Measurements from ENCODE around the gene NOS1. TPM values are rescaled to one million over a fixed set of nuclear protein-coding genes. Genes with fewer than 3 reads are reported as not detected.

Gene NOS1
- total and polyA plus RNA-seq, 2 of the 8 experiments (the other 6 are each of a cell fraction or from before 2014, with no cell fraction given): 1.5 to 2.0 TPM

- H2BK5ac ChIP-seq (ENCODE audit: low read depth, low read length): no peak overlapping the region
- no peak overlapping the region for H3K27ac ChIP-seq (ENCODE audit: low read depth, low read length)
- H4K5ac ChIP-seq (ENCODE audit: insufficient read length, low read depth, low read length): no peak overlapping the region
- no peaks in the 10 kb centered on the region for H3K27me3 ChIP-seq (replicated peaks in 1 of 4; ENCODE audit: control insufficient read depth in 3 of 4, extremely low read depth in 1 of 4, insufficient read depth in 3 of 4, low read length in 3 of 4)
- no peaks in the 10 kb centered on the region for H4K20me1 ChIP-seq (replicated peaks in 1 of 2; ENCODE audit: control insufficient read depth in 1 of 2, insufficient read depth in 2 of 2, low read length in 2 of 2)
- no peak overlapping the region for H3K4me2 ChIP-seq (ENCODE audit: insufficient read depth in 1 of 2, low read depth in 2 of 2, low read length in 2 of 2)
- peaks cover 3 to 9% of the 10 kb centered on the region in 2 experiments; a peak in 2 of 4 replicates for H3K9me3 ChIP-seq (ENCODE audit: insufficient read depth in 2 of 2, low read depth in 1 of 2, low read length in 1 of 2)
- no peak overlapping the region for H2AK5ac ChIP-seq (ENCODE audit: low read depth, low read length)
- peaks cover 0 to 3% (median 0%) of the 10 kb centered on the region in 4 experiments; a peak in 3 of 7 replicates for H3K4me1 ChIP-seq (replicated peaks in 1 of 4; ENCODE audit: control insufficient read depth in 3 of 4, insufficient read depth in 4 of 4, low read length in 3 of 4)
- H3K18ac ChIP-seq (ENCODE audit: extremely low read depth, low read length): no peak overlapping the region
- no peak overlapping the region for H4K8ac ChIP-seq (ENCODE audit: extremely low read depth, insufficient read depth, low read length)
- no peak for DNase-seq (ENCODE audit: low read depth in 1 of 2, low spot score in 2 of 2)
- H3K23ac ChIP-seq (ENCODE audit: insufficient read length): no peak overlapping the region
- no peaks in the 10 kb centered on the region for H3K79me1 ChIP-seq (ENCODE audit: low read depth, low read length)
- no peaks in the 10 kb centered on the region for H3K36me3 ChIP-seq (ENCODE audit: control insufficient read depth in 2 of 4, insufficient read depth in 4 of 4, low read length in 3 of 4)
- no peaks in the 10 kb centered on the region for H3K79me2 ChIP-seq (ENCODE audit: control insufficient read depth in 1 of 2, insufficient read depth in 2 of 2, low read length in 2 of 2)
- no peak for FAIRE-seq
- no peak overlapping the region for H2BK12ac ChIP-seq (ENCODE audit: low read depth, low read length)
- CTCF ChIA-PET (ENCODE audit: partially characterized antibody): no interaction called here
- POLR2A ChIA-PET (ENCODE audit: partially characterized antibody): no interaction called here
- no peak overlapping the region for H4K91ac ChIP-seq (replicated peaks; ENCODE audit: insufficient read length, low read length)
- H3K14ac ChIP-seq (ENCODE audit: insufficient read length): no peak overlapping the region
- no peaks in the 10 kb centered on the region for H3K23me2 ChIP-seq (ENCODE audit: low read depth, low read length)
- H3K56ac ChIP-seq (replicated peaks; ENCODE audit: insufficient read length, low read depth, low read length): no peak overlapping the region
- no peak overlapping the region for H3K4ac ChIP-seq (replicated peaks; ENCODE audit: insufficient read length, low read depth, low read length)
- no peak overlapping the region for H2BK20ac ChIP-seq (ENCODE audit: low read length)
- H3K4me3 ChIP-seq (ENCODE audit: extremely low read depth in 1 of 4, insufficient read depth in 2 of 4, low read depth in 3 of 4, low read length in 4 of 4): no peak overlapping the region
- no peak overlapping the region for H2AFZ ChIP-seq (ENCODE audit: low read length)
- 92% methylated on average over 1 of the region's 1 CpG; no CpG with 5 or more reads in 1 of the 2 experiments for WGBS, 2 experiments (ENCODE audit: extremely low coverage in 1 of 2, insufficient coverage in 1 of 2, insufficient read length in 1 of 2, insufficient replicate concordance in 2 of 2, low coverage in 1 of 2, low lambda C conversion rate in 2 of 2, missing lambda C conversion rate in 1 of 2)
- no peak overlapping the region for H2BK15ac ChIP-seq (ENCODE audit: low read length)
- no peak overlapping the region for H3K9ac ChIP-seq (replicated peaks in 1 of 4; ENCODE audit: extremely low read depth in 1 of 4, low read depth in 3 of 4, low read length in 3 of 4)
- no peak overlapping the region for H2BK120ac ChIP-seq (replicated peaks; ENCODE audit: low read depth, low read length)
- TF ChIP-seq POLR2A (IDR thresholded peaks at IDR 0.05; ENCODE audit: control extremely low read depth in 1 of 2, low read depth in 2 of 2, low read length in 2 of 2) (no peak), SIRT6 (IDR thresholded peaks at IDR 0.05; ENCODE audit: low read length) (no peak), CTBP2 (IDR thresholded peaks at IDR 0.05; ENCODE audit: borderline replicate concordance, insufficient read depth, insufficient read length, low read length) (no peak), POLR2AphosphoS5 (IDR thresholded peaks at IDR 0.05; ENCODE audit: low read depth, low read length) (no peak), TBP (IDR thresholded peaks at IDR 0.05; ENCODE audit: low read depth, low read length) (no peak), SAP30 (IDR thresholded peaks at IDR 0.05; ENCODE audit: insufficient read depth, insufficient replicate concordance, low read length) (no peak), SRF (IDR thresholded peaks at IDR 0.05; ENCODE audit: low read depth, low read length) (no peak), BCL11A (IDR thresholded peaks at IDR 0.05; ENCODE audit: low read depth in 2 of 2, low read length in 2 of 2) (no peak), NANOG (IDR thresholded peaks at IDR 0.05; ENCODE audit: insufficient read depth, low read depth, low read length, poor library complexity, severe bottlenecking) (no peak), EGR1 (IDR thresholded peaks at IDR 0.05; ENCODE audit: borderline replicate concordance, low read depth, low read length) (no peak)
- TF ChIP-seq, protein P1, sequence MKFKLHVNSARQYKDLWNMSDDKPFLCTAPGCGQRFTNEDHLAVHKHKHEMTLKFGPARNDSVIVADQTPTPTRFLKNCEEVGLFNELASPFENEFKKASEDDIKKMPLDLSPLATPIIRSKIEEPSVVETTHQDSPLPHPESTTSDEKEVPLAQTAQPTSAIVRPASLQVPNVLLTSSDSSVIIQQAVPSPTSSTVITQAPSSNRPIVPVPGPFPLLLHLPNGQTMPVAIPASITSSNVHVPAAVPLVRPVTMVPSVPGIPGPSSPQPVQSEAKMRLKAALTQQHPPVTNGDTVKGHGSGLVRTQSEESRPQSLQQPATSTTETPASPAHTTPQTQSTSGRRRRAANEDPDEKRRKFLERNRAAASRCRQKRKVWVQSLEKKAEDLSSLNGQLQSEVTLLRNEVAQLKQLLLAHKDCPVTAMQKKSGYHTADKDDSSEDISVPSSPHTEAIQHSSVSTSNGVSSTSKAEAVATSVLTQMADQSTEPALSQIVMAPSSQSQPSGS (IDR thresholded peaks at IDR 0.05; ENCODE audit: low read length): no peak
- TF ChIP-seq, protein P2, sequence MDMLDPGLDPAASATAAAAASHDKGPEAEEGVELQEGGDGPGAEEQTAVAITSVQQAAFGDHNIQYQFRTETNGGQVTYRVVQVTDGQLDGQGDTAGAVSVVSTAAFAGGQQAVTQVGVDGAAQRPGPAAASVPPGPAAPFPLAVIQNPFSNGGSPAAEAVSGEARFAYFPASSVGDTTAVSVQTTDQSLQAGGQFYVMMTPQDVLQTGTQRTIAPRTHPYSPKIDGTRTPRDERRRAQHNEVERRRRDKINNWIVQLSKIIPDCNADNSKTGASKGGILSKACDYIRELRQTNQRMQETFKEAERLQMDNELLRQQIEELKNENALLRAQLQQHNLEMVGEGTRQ (IDR thresholded peaks at IDR 0.05; ENCODE audit: low read length): no peak
Observed at GRCh38 chr12:117293510-117293909, 67.9 kb downstream of the NOS1 start.

All from H1 (cell line).